ENCODE results near the gene HSFX2.
"Not testable (repeated sequence)": the region's sequence is repeated elsewhere in the genome, so short reads cannot be mapped to it uniquely, and the experiment has no call there.

The HSFX2 gene

GRCh38 chrX:149618871-149619270 lies 23.8 kb upstream of the HSFX2 start:
- in situ Hi-C loops (cut with MboI; ENCODE audit: low pct_unique_long_range_greater_than_20kb, low sequenced_read_pairs, unreplicated experiment): no loop called here
- TF ChIP-seq, protein P1, sequence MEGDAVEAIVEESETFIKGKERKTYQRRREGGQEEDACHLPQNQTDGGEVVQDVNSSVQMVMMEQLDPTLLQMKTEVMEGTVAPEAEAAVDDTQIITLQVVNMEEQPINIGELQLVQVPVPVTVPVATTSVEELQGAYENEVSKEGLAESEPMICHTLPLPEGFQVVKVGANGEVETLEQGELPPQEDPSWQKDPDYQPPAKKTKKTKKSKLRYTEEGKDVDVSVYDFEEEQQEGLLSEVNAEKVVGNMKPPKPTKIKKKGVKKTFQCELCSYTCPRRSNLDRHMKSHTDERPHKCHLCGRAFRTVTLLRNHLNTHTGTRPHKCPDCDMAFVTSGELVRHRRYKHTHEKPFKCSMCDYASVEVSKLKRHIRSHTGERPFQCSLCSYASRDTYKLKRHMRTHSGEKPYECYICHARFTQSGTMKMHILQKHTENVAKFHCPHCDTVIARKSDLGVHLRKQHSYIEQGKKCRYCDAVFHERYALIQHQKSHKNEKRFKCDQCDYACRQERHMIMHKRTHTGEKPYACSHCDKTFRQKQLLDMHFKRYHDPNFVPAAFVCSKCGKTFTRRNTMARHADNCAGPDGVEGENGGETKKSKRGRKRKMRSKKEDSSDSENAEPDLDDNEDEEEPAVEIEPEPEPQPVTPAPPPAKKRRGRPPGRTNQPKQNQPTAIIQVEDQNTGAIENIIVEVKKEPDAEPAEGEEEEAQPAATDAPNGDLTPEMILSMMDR (IDR thresholded peaks at IDR 0.05; ENCODE audit: extremely low read depth, insufficient read depth, missing control alignments): no peak
- DNase-seq (ENCODE audit: low spot score): no peak

DNA sequence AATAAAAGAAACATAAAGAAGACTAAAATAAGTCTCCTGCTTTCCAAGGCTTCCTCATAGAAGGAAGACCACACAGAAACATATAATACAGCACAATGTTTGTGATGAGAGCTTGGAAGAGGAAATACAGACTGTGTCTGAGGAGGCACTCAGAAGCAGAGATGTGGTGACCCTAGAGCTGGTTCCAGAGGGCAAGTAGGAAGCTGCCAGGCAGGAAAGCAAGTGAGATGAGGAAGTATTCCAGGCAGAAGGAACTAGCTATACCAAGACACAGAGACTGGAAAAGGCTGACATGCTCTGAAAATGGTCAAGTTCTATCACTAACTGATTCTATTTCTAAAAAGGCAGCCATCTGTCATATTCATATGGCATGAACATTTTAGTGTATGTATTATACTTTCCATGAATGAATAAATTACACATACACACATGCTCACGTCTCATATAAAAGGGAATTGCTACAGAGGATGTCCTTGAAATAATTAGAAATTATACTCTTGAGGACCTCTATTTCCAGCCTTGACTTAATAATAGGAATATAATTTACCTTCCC lies 16.6 kb upstream of the HSFX2 start:
- DNase-seq (ENCODE audit: low spot score): no peak
- in situ Hi-C loops (cut with MboI; ENCODE audit: low pct_unique_long_range_greater_than_20kb, low sequenced_read_pairs, unreplicated experiment): no loop called here
- TF ChIP-seq, protein P1 (IDR thresholded peaks at IDR 0.05; ENCODE audit: extremely low read depth, insufficient read depth, missing control alignments): no peak

- TF ChIP-seq, protein P1 (IDR thresholded peaks at IDR 0.05; ENCODE audit: extremely low read depth, insufficient read depth, missing control alignments): no peak
- DNase-seq (ENCODE audit: low spot score): no peak
- in situ Hi-C loops (cut with MboI; ENCODE audit: low pct_unique_long_range_greater_than_20kb, low sequenced_read_pairs, unreplicated experiment): no loop called here
Observed at GRCh38 chrX:149610511-149610910, 15.4 kb upstream of the HSFX2 start.

DNA sequence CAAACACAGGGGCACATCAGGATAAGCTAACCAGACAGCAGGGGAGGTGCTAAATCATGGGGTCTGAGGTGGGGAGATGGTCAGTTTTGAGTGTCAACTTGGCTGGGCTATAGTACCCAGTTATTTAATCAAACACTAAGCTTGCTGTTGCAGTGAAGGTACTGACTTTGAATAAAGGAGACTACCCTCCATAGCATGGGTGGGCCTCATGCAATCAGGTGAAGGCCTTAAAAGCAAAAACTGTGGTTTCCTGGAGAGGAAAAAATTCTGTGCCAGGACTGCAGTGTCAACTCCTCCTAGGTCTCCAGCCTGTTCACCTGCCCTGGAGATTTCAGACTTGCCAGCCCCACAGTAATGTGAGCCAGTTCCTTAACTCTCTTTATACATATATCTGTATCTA lies 12.6 kb upstream of the HSFX2 start:
- in situ Hi-C loops (cut with MboI; ENCODE audit: low pct_unique_long_range_greater_than_20kb, low sequenced_read_pairs, unreplicated experiment): no loop called here
- no peak for DNase-seq (ENCODE audit: low spot score)
- TF ChIP-seq, protein P1 (IDR thresholded peaks at IDR 0.05; ENCODE audit: extremely low read depth, insufficient read depth, missing control alignments): no peak

DNA sequence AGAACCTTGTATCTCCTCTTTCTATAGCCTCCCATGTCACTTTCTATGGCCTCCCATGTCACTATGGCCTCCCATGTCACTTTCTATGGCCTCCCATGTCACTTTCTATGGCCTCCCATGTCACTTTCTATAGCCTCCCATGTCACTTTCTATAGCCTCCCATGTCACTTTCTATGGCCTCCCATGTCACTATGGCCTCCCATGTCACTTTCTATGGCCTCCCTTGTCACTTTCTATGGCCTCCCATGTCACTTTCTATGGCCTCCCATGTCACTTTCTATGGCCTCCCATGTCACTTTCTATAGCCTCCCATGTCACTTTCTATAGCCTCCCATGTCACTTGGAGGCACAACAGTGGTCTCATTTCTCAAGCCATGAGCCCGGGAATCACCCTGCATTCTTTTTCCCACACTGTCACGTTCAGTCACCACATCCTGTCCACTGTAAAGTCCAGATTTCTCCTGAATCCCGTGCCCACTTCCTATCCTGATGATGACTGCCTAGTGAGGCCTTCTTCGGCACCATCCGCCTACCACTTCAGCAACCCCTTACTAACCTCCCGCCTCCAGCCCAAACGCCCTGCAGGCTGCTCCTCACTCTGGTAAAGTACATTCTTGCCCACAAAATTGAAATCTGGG lies 10.3 kb upstream of the HSFX2 start:
- in situ Hi-C loops (cut with MboI; ENCODE audit: low pct_unique_long_range_greater_than_20kb, low sequenced_read_pairs, unreplicated experiment); DNase-seq (ENCODE audit: low spot score): not testable (repeated sequence)

DNA sequence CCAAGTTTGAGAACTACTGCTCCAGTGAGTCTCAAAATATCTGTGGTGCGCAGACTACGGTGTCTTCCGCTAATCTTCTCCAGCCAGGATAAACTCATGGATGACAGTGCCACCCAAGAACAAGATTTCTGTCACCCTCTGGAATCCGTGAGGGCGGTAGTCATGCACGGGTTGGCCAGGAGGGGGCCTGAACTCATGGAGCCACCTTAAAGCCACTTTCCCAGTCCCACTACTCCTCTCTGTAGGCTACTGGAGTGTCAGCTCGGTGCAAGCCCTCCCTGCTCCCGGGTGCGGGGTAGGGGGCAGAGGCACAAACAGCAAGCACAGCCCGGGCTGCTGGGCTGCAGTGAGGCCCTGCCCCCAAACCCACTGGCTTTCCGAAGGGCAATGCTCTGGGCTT lies 3.5 kb upstream of the HSFX2 start:
- DNase-seq (ENCODE audit: low spot score); in situ Hi-C loops (cut with MboI; ENCODE audit: low pct_unique_long_range_greater_than_20kb, low sequenced_read_pairs, unreplicated experiment): not testable (repeated sequence)

DNA sequence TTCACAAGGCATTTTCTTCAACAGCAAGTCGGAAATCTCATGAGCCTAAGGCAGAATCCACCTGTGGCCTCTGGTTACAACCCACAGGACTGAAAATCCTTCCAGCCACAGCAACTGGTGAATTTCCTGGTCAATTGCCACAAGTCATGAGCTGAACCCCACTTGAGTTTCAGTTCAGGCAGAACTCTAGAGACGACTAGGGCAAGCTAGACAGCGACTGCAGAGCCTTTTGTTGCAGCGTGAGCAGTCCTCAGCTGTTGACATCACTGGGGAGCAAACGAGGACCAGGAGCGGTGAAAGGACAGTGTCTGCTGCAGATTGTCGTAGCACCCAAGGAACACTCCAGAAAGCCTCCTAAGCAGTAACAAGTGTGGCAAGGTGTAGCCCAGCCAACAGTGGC lies 829 bp upstream of the HSFX2 start:
- DNase-seq (ENCODE audit: low spot score); in situ Hi-C loops (cut with MboI; ENCODE audit: low pct_unique_long_range_greater_than_20kb, low sequenced_read_pairs, unreplicated experiment): not testable (repeated sequence)

GRCh38 chrX:149590993-149591392 lies 4.1 kb downstream of the HSFX2 start:
- DNase-seq (ENCODE audit: low spot score); in situ Hi-C loops (cut with MboI; ENCODE audit: low pct_unique_long_range_greater_than_20kb, low sequenced_read_pairs, unreplicated experiment): not testable (repeated sequence)

DNA sequence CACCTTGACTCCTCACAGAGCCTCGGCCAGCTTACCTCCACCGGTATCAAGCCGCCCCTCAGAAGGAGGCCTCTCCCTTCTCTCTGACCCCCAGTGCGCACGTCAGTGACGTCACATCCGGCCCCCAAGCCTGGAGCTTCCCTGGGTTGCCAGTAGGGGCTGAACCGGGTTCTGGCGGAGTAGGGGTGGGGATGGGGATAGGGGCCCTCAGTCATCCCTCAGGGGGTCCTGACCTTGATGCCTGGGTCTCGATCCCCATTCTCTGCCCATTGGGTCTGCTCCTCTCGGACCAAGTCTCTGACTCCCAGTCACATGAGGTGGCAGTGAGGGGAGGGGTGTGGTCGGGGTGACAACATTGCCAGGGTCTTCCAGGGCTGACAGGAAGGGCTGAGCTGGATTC lies 7.8 kb downstream of the HSFX2 start, which contains the start of gene MAGEA9B:
Gene MAGEA9B (minus strand): TSS at position 101 of the 400 bp plus-strand sequence. CDS start 4,280 bp downstream, outside the sequence.
- DNase-seq (ENCODE audit: low spot score); in situ Hi-C loops (cut with MboI; ENCODE audit: low pct_unique_long_range_greater_than_20kb, low sequenced_read_pairs, unreplicated experiment): not testable (repeated sequence)

GRCh38 chrX:149585631-149586030 lies 9.5 kb downstream of the HSFX2 start:
- DNase-seq (ENCODE audit: low spot score); in situ Hi-C loops (cut with MboI; ENCODE audit: low pct_unique_long_range_greater_than_20kb, low sequenced_read_pairs, unreplicated experiment): not testable (repeated sequence)

- in situ Hi-C loops (cut with MboI; ENCODE audit: low pct_unique_long_range_greater_than_20kb, low sequenced_read_pairs, unreplicated experiment); DNase-seq (ENCODE audit: low spot score): not testable (repeated sequence)
Observed at GRCh38 chrX:149573456-149573855, 21.7 kb downstream of the HSFX2 start.

Measured in GM13977 (cell line).